Frontal cortex (tissue), 4 donors: Measurements from ENCODE around the gene GLIPR1L2. TPM values are rescaled to one million over a fixed set of nuclear protein-coding genes. Genes with fewer than 3 reads are reported as not detected.
"Not testable (repeated sequence)": the region's sequence is repeated elsewhere in the genome, so short reads cannot be mapped to it uniquely, and the experiment has no call there.

Source experiments
- DNase-seq, 2 donors: peaks; one replicate each; pipeline ENCODE4 v3.0.0; 2012; ENCODE audit warnings: low spot score in 2 of 2
- FAIRE-seq: peaks from 2 replicates; lab custom pipeline; 2012; peaks lifted over from hg19 to GRCh38; lab: Jason Lieb, UNC
- total RNA-seq: library from RNA; depleted of rRNA; stranded (reverse); fragments of >200 nt; gene quantifications from one replicate; pipeline ENCODE4 v1.2.3, GENCODE V29; 2014
- donor health status: control.
- donor health status: control.
- donor health status: control.

Gene GLIPR1L2
- total RNA-seq, 1 donor from 2014 or later: 0.41 TPM

DNA sequence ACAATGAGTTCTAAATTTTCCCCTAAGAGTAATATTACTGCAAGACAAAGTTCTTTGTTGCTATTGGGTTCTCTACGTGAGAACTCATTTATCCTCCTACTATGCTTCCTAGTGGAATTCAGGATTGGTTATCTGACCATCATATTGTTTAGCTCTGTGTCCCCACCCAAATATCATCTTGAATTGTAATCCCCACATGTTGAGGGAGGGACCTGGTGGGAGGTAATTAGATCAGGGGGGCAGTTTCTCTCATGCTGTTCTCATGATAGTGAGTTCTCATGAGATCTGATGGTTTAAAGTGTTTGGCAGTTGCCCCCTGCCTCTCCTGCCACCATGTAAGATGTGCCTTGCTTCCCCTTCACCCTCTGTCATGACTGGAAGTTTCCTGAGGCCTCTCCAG lies 36.6 kb downstream of the GLIPR1L2 start:
- DNase-seq (no peak), FAIRE-seq (no peak)

DNA sequence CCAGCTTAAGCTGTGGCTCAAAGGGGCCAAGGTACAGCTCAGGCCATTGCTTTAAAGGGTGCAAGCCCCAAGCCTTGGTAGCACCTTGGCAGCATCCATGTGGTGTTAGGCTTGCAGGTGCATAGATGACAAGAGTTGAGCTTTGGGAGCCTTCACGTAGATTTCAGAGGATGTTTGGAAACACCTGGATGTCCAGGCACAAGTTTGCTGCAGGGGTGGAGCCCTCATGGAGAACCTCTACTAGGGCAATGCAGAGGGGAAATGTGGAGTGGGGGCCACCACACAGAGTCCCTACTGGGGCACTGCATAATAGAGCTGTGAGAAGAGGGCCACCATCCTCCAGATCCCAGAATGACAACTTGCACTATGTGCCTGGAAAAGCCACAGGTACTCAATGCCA lies 37.9 kb downstream of the GLIPR1L2 start:
- DNase-seq: no peak
- no peak for FAIRE-seq

DNA sequence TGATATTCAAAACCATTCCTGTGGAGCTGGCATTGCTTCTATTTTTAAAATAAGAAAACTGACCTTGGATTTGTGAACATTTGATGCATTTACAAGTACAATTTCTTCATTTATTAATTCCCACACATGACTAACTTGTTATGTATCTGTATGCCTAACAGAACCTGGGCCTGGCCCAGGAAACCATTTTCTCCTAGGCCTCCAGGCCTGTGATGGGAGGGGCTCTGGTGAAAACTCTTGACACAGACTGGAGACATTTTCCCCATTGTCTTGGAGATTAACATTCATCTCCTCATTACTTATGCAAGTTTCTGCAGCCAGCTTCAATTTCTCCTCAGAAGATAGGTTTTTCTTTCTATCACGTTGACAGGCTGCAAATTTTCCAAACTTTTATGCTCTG lies 42.0 kb downstream of the GLIPR1L2 start:
- DNase-seq (no peak), FAIRE-seq (no peak)

DNA sequence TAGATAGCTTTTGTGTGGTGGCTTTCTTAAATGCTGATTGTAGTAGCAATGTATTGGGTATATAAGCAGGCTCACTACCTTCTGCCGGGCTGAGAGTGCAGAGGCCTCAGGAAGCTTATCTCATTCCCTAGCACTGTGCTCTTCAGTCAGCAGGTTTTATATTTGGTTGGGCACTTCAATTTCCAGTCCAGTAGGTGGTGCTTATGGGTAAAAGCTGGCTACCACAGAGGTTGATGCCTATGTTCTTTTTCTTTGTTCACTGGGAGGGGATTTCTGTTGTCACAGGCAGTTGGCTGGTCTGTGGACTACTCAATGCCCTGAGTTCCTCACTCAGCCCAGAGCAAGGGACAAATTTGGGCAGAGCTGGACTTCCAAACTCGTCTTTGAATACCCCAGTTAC lies 46.7 kb downstream of the GLIPR1L2 start:
- DNase-seq (no peak), FAIRE-seq (no peak)

DNA sequence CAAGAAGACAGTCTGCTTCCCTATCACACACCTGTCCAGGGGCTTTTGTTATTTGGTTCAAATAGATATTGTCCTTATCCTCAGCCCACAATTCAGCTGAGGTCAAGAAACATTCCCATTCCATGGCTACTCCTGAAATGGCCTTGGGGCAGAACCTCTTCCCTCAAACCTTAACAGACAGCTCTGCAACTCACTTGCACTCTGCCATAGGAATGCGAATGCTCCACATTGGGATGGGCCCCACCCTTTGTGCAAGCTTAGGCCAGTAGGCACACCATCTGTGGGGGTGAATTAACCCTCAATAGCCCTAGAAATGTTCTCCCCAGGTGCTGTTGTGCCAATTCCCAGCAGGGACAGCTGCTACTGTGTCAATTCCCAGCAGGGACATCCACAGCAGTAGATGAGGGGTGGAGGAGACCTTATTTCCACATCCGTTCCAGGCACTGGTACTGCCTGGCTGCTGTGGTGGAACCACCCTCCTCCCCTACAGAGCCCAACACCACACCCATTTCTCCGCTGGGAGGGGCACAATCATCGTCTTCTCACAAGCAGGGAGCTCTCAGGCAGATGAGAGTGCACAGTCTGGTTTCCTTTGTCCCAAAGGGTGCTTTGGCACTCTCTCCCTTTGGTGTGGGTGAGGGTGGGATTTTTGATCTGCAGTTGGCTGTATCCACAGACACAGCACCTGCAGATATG lies 47.3 kb downstream of the GLIPR1L2 start:
- DNase-seq (no peak), FAIRE-seq (no peak)

DNA sequence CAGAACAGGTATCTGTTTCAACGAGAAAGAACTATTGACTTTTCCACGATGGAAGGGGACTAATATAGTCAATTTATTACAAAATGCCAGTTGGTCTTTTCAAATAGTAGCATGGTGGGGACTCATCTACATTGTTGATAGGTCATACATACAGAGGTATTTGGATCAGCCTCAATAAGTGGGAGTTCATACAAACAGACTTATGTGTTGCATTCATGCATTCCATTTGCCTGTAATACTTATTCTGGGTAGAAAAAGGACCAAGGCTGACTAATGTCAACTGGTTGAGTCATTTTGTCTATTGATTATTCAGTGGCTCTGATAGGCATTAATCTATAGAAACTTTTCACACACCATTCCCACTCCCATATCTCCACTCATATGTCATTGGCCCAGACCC lies 48.2 kb downstream of the GLIPR1L2 start:
- FAIRE-seq (no peak), DNase-seq (no peak)

DNA sequence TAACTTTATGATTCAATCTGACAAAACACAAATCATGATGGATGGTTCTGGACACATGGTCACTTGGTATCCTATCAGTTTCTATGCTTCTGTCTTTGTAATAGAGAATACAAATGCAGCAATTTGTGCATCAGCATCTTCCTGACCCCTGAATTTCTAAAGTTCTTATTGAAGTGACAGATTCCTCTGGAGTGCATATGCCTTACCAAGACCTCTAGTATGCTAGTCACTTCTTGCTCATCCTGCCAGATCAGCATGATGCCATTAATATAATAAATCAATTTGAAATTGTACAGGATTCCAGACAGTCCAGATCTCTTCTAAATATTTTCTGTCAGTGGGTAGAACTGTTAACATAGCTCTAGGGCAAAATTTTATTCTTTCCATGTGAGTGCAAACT lies 49.0 kb downstream of the GLIPR1L2 start:
- DNase-seq: no peak
- no peak for FAIRE-seq

DNA sequence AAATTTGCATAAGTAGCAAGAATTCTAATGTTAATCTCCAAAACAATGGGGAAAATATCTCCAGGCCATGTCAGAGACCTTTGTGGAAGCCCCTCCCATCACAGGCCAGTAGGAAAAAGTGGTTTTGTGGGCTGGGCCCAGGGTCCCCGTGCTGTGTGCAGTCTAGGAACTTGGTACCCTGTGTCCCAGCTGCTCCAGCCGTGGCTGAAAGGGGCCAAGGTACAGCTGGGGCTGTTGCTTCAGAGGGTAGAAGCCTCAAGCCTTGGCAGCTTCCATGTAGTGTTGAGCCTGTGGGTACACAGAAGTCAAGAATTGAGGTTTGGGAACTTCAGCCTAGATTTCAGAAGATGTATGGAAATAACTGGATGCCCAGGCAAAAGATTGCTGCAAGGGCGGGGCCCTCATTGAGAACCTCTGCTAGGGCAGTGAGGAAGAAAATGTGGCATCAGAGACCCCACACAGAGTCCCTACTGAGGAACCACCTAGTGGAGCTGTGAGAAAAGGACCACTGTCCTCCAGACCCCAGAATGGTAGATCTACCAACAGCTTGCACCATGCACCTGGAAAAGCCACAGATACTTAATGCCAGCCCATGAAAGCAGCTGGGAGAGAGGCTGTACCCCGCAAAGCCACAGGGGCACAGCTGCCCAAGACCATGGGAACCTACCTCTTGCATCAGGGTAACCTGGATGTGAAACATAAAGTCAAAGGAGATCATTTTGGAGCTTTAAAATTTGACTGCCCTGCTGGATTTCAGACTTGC lies 51.0 kb downstream of the GLIPR1L2 start:
- not testable (repeated sequence) for FAIRE-seq, DNase-seq

DNA sequence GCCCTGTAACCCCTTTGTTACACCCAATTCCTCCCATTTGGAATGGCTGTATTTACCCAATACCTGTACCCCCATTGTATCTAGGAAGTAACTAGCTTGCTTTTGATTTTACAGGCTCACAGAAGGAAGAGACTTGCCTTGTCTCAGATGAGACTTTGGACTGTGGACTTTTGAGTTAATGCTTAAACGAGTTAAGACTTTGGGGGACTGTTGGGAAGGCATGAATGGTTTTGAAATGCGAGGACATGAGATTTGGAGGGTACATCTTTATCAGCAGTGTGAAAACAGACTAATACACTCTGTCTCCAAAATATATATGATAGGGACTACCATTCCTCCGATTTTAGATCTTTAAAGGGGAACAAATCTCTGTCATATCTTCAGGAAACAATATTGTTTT lies 51.6 kb downstream of the GLIPR1L2 start:
- FAIRE-seq, DNase-seq: not testable (repeated sequence)

DNA sequence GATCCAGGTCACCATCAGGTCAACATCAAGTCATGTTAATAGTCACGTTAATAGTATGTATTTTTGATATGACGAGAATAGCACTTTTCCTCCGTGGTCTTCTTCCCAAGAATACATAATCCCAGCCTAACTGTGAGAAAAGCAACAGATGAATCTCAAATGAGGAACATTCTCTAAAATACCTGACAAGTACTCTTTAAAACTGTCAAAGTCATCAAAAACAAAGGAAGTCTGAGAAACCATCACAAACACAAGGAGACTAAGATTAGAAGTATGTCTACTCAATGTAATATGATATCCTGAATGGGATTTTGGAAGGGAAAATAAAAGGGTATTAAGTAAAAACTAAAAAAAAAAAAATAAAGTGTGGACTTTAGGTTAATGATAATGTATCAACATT lies 52.8 kb downstream of the GLIPR1L2 start:
- no peak for FAIRE-seq
- DNase-seq: no peak

DNA sequence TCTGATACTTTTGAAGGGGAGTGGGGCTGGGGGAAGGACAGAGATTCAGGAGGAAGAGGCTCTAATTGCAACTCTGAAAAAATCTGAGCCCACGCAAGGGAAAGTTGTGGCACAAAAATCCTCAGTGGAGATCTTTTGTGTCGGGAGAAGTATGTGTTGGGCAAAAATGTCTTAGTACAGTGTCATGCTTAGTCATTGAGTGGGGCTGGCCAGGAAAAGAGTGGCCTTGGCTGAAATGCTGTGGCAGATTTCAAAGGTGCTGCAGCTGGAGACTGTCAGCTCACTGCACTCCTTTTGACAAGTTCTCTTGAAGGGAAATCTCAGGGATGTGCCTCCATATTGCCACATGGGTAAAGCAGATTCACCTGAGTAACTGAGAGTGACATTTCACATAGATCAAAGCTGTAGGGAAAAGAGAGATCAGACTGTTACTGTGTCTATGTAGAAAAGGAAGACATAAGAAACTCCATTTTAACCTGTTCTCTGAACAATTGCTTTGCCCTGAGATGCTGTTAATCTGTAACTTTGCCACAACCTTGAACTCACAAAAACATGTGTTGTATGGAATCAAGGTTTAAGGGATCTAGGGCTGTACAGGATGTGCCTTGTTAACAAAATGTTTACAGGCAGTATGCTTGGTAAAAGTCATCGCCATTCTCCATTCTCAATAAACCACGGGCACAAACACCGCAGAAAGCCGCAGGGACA lies 53.7 kb downstream of the GLIPR1L2 start:
- DNase-seq (no peak), FAIRE-seq (no peak)

DNA sequence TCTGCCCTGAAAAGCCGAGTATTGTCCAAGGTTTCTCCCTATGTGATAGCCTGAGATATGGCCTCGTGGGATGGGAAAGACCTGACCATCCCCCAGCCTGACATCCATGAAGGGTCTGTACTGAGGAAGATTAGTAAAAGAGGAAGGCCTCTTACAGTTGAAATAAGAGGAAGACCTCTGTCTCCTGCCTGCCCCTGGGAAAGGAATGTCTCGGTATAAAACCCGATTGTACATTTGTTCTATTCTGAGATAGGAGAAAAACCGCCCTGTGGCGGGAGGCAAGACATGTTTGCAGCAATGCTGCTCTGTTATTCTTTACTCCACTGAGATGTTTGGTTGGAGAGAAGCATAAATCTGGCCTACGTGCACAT lies 54.2 kb downstream of the GLIPR1L2 start:
- FAIRE-seq, DNase-seq: not testable (repeated sequence)

DNA sequence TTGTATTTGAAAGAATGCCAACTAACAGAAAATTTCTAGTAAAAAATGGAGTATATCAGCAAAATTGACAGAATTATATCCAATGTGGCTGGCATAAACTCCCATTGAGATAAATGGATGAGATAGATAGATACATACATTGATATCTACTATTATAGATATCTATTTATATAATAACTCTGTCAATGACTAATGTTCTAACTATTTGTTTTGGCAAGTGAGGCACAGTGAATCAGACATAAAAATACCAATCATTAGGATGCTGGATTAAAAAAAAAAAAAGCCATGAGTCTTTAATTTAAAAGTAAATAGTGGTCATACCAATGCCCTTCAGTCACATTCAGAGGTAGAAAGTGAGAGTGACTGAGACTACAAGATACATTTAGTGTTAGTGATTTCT lies 56.0 kb downstream of the GLIPR1L2 start:
- no peak for FAIRE-seq

DNA sequence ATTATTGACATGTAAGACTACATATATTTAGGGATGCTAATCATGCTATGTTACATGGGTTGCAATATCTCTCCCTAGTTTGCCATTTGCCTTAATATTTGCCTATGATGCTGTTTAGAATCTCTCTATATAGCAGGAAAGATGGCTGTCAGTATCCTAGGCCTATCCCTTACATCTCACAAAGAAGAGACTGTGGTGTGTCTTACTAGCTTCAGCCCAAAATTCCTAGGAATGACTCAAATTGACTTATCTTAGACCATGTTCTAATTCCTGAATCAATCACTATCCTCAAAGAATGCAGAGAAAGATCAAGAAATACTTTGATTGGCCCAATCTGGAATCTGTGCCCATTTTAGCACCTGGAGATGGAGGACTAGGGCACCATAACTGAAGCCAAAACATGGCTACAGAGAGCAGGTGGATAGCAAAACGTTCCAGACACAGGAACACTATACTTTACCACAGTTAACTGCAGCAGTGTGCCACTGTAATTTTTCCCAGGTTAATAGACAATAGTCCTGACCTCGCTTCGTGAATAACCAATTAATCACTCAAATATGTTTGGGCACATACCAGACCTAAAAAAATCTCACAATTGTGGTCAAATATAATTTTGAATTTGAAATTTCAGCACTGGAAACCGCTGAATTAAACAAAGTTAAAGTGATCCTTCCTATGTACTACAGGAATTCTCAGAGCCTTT lies 57.0 kb downstream of the GLIPR1L2 start:
- FAIRE-seq (no peak), DNase-seq (no peak)

More for the DNA sequence above, 56.0 kb downstream of the GLIPR1L2 start:
- no peak for DNase-seq

DNA sequence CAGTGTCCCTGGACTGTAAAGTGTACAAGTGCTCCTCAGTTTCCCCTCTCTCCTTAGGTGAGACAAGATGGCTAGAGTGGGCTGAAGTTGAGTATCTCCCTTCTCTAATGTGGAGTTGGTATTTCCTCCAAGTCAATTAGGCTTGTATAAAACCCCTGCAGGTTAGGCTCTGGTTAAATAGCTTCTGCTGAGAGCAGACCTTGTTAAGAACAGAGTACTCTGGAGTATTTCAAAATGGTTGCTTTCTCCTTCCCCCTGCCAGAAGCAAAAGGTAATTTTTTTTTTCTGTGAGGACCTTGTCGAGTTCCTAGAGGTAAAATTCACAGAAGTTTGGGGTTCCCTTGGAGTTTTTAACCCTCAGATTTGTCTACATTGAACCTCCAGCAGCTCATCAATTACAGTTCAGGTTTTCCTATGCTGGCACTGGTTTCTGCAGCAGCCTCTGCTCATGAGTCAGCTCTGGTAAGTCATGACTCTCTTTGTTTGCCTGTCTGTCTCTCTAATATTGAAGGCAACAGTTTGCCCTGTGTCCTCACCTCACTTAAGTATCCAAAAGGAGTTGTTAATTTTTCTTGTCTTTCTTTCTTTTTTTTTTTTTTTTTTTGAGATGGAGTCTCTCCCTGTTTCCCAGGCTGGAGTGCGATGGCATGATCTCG lies 61.9 kb downstream of the GLIPR1L2 start:
- no peak for DNase-seq
- no peak for FAIRE-seq

DNA sequence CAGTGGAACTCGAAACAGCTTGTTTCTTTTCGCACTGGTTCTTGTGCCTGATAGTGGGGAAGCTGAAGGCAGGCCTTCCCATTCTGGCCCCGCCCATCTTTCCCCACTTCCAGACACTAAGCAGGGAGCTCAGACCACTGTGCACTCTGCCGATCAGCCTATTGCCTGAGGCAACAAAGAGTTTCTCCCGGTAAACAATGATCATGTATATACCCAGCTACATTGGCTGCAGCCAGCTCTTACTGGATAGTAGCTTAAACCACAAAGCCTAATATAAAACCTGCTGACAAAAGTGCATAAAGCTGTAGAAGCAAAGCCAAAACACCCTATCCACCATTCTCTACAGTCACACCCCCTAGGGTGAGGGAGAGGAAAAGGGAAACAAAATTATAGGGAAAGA lies 65.0 kb downstream of the GLIPR1L2 start:
- FAIRE-seq (no peak), DNase-seq (no peak)

DNA sequence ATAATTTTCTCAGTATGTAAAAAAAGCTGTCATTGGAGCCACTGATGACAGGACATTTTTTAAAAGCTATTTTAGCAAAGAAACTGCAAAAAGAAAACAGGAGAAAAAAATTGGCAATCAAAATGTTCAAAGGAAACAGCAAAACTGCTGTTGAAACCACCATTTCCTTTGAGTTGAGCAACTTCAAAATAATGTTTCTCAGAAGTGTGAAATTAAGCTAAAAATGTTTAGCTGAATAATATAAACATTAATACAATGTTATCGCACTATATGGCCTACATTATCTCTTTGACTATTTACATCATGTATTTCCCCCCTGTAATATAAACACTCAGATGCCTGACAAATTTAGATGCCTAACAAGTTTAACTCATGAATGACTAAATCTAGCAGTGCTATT lies 66.3 kb downstream of the GLIPR1L2 start:
- DNase-seq: no peak
- no peak for FAIRE-seq

DNA sequence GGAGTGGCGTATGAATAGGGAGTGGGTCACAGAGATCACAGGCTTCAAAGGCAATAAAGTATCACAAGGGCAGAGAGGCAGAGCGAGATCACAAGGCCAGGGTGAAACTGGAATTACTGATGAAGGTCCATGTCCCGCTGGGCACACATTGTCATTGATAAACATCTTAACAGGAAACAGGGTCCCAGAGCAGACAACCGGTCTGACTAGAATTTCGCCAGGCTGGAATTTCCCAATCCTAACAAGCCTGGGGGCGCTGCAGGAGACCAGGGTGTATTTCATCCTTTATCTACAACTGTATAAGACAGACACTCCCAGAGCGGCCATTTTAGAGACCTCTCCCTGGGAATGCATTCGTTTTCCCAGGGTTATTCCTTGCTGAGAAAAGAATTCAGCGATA lies 67.0 kb downstream of the GLIPR1L2 start:
- FAIRE-seq, DNase-seq: not testable (repeated sequence)

DNA sequence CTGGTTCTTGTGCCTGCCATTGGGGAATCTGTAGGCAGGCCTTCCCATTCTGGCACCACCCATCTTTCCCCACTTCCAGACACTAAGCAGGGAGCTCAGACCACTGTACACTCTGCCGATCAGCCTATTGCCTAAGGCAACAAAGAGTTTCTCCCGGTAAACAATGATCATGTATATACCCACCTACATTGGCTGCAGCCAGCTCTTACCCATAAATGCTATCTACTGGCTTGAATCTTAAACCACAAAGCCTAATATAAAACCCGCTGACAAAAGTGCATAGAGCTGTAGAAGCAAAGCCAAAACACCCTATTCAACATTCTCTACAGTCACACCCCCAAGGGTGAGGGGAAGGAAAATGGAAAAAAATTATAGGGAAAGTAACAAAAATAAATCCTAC lies 68.9 kb downstream of the GLIPR1L2 start:
- FAIRE-seq (no peak), DNase-seq (no peak)

DNA sequence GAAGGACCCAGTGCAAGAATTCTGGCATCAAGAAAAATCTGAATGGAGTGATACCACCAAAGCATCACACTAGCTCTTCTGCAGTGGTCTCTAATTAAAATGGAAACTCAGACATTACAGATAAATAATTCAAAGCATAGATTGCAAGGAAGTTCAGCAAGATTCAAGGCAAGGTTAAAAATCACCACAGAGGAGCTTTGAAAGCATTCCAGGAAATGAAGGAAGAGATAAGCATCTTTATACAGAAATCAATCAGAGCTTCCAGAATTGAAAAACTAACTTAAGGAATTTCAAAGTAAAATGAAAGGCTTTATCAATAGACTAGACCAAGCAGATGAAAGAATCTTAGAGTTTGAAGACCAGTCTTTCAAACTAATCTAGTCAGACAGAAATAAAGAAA lies 69.3 kb downstream of the GLIPR1L2 start:
- FAIRE-seq (no peak), DNase-seq (no peak)
